SJCRH30 (cell line): ENCODE results near the gene SIGLEC9. TPM values are rescaled to one million over a fixed set of nuclear protein-coding genes. Genes with fewer than 3 reads are reported as not detected.

Experiments
- DNase-seq, 2 experiments: peaks; one replicate each; pipeline ENCODE4 v3.0.0-alpha.2; 2015 to 2020
- H3K27ac ChIP-seq: fragments of 250-450 bp; sonication (Bioruptor Pico); 2 replicates; pipeline ENCODE4 v1.5.1; 2020; ENCODE audit warnings: mild to moderate bottlenecking, moderate library complexity
- H3K27me3 ChIP-seq: fragments of 250-450 bp; sonication (Bioruptor Pico); 2 replicates; pipeline ENCODE4 v1.5.1; 2020; ENCODE audit warnings: mild to moderate bottlenecking, moderate library complexity
- H3K36me3 ChIP-seq: fragments of 250-450 bp; sonication (Bioruptor Pico); 2 replicates; pipeline ENCODE4 v1.5.1; 2020; ENCODE audit warnings: mild to moderate bottlenecking, moderate library complexity
- H3K4me1 ChIP-seq: fragments of 250-450 bp; sonication (Bioruptor Pico); 2 replicates; pipeline ENCODE4 v1.5.1; 2020; ENCODE audit warnings: mild to moderate bottlenecking, moderate library complexity
- H3K4me3 ChIP-seq: fragments of 250-450 bp; sonication (Bioruptor Pico); 2 replicates; pipeline ENCODE4 v1.5.1; 2020; ENCODE audit warnings: mild to moderate bottlenecking, moderate library complexity
- H3K9me3 ChIP-seq: fragments of 250-450 bp; sonication (Bioruptor Pico); replicated peaks from 2 replicates; pipeline ENCODE4 v1.5.1; 2020; ENCODE audit warnings: mild to moderate bottlenecking, moderate library complexity
- total RNA-seq: library from RNA; depleted of rRNA; stranded (reverse); fragments of >200 nt; shearing (Covaris generic); gene quantifications from 2 replicates; pipeline ENCODE4 v1.2.3, GENCODE V29; 2014

SIGLEC9 gene
- total RNA-seq, 1 experiment from 2014 or later = not detected

DNA sequence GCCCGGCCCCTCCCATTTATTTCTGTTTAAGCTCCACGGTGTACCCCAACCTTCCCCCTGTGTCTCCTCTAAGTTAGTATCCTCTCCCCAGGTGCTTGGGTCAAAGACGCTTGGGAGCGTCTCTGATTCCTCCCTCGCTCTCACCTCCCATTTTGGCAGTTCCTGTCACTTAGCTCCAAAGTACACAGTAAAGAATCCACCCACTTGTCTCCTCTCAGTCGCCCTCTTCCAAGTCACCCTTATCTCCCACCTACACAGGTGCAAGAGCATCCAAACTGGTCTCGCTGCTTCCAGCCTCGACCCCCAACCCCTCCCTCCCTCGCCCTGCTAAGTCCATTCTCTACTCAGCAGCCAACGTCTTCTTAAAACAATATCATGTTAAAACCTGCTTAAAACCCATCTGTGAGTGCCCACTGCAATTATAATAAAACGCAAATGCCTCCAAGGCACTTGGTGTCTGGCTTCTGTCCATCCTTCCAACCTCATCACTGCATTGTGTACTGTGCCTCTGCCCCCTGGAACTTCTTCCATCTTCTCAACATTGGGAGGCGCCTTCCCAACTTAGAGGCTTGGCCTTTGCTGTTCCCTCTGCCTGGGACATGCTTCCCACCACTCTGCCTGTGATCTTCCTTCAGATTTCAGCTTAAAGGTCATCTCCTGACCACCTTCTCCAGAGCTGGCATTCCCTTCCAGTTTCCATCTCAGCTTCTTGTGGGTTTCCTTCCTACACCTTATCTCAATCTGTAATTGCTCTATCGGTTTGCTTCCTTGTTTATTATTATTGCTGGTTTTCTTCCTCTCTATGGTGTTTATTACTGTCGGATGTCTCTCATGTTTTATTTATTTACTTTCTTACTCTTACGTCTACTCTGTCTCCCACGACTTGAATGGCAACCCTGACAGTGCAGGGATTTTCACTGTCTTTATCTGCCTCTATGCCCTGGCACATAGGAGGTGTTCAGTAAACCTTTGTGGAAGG, 32.5 kb upstream of the SIGLEC9 start:
- no peak for DNase-seq
- Histone ChIP-seq H3K27ac (no peak overlapping the region), H3K4me3 (no peak overlapping the region), H3K9me3 (no peaks in the 10 kb centered on the region), H3K4me1 (no peaks in the 10 kb centered on the region), H3K27me3 (no peaks in the 10 kb centered on the region), H3K36me3 (no peaks in the 10 kb centered on the region)

DNA sequence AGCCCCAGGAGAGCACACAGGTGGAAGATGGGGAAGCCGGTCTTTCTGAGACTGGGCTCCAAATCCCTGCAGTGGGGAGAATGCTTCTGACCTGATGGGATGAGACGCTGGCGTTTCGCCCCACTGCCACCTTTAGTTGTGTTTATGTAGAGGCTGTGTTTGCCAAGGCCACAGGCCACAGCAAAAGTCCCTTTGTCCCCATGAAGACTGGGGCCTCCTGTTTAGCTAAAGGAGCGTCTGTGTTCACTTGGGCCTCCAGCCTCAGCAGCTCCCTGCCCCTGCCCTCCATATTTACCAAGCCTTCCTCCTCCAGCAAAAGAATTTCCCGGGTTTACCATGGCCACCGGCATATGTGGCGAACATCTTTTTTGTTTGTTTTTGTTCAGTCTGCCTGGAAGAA, 31.6 kb upstream of the SIGLEC9 start:
- no peaks in the 10 kb centered on the region for H3K9me3 ChIP-seq
- no peaks in the 10 kb centered on the region for H3K4me1 ChIP-seq
- H3K36me3 ChIP-seq = no peaks in the 10 kb centered on the region
- no peak for DNase-seq
- no peak overlapping the region for H3K27ac ChIP-seq
- no peak overlapping the region for H3K4me3 ChIP-seq
- H3K27me3 ChIP-seq = no peaks in the 10 kb centered on the region

DNA sequence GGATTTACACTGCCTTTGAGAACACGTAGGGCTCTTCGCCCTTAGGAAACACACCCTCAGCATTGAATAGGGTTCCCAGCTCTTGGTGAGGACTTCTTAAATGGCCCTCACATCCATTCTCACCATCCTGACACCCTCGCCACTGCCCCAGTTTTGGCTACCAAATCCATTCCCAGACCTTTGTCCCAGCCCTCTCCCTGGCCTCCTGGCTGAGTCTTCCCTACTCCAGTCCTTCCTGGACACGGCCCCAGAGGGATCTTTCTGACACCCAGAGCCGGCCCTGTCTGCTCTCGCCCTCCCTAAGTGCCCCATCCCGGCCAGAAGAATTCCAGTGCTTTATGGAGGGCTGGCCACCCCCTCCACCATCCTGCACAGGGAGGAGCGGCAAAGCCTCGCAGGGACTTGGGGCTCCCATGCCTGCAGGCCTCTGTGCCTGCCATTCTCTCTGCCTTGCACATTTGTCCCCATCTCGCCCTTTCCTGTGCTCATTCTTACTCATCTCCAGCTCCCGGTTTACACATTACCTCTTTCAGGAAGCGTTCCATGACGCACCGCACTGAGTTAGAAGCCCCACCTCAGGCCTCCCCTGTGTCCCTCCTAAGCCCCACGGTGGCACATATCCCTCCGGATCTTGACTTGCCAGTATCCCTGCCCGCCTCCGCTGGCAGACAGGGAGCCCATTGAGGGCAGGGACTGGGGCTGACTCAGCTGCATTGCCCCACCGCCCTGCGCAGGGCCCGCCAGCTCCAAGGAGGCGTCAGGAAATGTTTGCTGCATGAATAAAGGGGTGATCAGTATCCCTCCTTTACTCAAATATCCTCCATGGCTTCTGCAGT, 31.0 kb upstream of the SIGLEC9 start:
- Histone ChIP-seq H3K4me3 (no peak overlapping the region), H3K27me3 (no peaks in the 10 kb centered on the region), H3K36me3 (no peaks in the 10 kb centered on the region), H3K27ac (no peak overlapping the region), H3K4me1 (no peaks in the 10 kb centered on the region), H3K9me3 (no peaks in the 10 kb centered on the region)
- no peak for DNase-seq

DNA sequence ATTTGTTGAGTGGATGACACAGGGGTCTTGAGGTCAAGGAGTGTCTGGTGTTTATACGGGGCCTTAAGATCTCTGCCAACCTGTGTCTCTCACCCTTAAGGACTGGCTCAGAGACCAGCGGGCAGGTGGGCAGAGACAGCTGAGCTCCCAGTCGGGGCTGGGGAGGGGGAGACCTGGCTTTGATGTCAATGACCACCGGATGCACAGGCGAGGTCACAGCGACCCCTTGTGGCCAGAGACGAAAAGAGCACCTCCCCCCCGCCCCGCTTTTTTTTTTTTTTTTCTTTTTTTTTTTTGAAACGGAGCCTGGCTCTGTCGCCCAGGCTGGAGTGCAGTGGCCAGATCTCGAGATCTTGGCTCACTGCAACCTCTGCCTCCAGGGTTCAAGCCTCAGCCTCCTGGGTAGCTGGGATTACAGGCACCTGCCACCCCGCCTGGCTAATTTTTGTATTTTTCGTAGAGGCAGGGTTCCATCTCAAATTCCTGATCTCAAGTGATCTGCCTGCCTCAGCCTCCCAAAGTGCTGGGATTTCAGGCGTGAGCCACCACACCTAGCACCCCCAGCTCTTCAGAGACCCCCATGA, 29.9 kb upstream of the SIGLEC9 start:
- no peaks in the 10 kb centered on the region for H3K4me1 ChIP-seq
- no peaks in the 10 kb centered on the region for H3K9me3 ChIP-seq
- peaks cover 2% of the 10 kb centered on the region; the same call in 1 of the 2 replicates for H3K36me3 ChIP-seq
- DNase-seq = peak; percentile 39 to 65
- H3K27ac ChIP-seq = no peak overlapping the region
- H3K27me3 ChIP-seq = no peaks in the 10 kb centered on the region
- H3K4me3 ChIP-seq = no peak overlapping the region

DNA sequence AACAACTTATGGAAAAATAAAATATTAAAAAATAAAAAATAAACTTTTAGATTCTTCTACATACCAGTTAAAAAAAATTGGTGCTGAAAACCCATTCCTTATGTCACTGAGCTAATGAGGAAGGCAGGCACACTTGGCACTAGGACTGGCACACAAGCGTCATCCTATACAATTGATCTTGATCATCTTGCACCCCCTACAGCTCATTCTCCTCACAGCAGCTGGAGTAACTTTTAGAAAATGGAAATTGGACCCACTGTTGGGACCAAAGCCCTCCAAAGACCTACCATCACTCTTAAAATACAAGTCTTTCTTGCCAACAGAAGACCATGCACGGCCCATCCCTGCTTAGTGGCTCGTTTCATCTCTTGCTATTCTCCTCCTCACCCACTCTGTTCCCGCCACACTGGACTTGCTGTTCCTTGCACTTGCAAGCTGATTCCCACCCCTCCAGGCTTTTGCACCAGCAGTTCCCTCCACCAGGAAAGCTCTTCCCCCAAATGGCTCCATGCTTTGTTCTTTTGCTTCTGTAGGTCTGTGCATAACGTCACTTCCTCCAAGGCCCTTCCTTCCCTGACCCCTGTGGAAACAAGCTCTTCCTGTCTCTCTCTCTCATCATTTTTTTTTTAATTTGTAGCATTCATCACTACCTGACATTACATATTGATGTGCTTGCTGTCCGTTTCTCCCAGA, 28.1 kb upstream of the SIGLEC9 start:
- Histone ChIP-seq H3K27ac (no peak overlapping the region), H3K36me3 (peaks cover 6% of the 10 kb centered on the region; the same call in 1 of the 2 replicates), H3K4me1 (no peaks in the 10 kb centered on the region), H3K27me3 (no peaks in the 10 kb centered on the region), H3K4me3 (no peak overlapping the region), H3K9me3 (no peaks in the 10 kb centered on the region)
- peak in 1 of 2 experiments; percentile 9 for DNase-seq

DNA sequence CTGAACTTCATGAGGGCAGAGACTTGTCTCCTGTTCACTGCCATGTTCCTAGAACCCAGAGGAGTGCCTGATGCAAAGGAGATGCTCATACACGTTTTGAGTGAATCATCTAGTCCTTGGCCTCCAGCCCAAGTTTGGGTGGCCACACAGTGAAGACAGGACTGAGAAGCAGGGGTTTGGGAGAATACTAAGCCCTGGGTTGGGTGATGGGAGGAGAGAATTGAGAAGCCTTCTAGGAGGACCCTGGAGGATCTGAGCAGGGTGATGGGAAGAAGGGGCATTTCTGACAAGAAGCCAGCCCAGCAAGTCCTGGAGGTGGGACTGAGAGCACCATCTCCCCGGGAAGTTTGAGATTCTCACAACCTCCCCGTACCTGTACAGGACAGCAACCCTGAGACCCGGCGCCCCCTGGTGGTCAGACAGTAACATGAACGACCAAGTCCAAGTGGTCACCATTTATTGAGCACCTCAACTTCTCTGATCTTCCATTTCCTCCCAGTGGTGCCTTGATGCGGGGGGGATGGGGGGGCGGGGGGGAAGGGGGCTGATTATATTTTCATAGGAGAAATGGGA, 27.5 kb upstream of the SIGLEC9 start:
- H3K27ac ChIP-seq = no peak overlapping the region
- peaks cover 6% of the 10 kb centered on the region; the same call in 1 of the 2 replicates for H3K36me3 ChIP-seq
- H3K27me3 ChIP-seq = no peaks in the 10 kb centered on the region
- H3K9me3 ChIP-seq = no peaks in the 10 kb centered on the region
- H3K4me1 ChIP-seq = no peaks in the 10 kb centered on the region
- peak; percentile 48 to 63 for DNase-seq
- H3K4me3 ChIP-seq = no peak overlapping the region

DNA sequence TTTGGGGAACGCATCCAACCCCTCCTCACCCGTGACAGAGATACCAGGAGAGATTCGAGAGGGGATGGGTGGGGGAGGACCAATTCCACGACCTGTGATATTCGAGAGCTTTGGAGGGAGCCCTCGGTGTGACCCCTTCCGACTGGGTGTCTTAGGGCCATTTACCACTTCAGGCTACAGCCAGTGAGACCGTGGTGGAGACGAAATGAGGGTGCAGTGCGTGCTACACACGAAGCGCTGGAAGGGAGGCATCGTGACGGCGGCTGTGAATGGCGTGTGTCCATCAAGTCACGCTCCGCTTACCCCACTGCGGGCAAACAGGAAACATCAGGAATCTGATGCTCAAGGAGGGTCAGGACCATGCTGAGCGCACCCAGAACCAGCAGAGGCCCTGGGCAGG, 26.9 kb upstream of the SIGLEC9 start:
- H3K9me3 ChIP-seq = no peaks in the 10 kb centered on the region
- no peak overlapping the region for H3K4me3 ChIP-seq
- H3K27ac ChIP-seq = no peak overlapping the region
- H3K36me3 ChIP-seq = peaks cover 7% of the 10 kb centered on the region; the same call in 1 of the 2 replicates
- no peak for DNase-seq
- no peaks in the 10 kb centered on the region for H3K4me1 ChIP-seq
- no peaks in the 10 kb centered on the region for H3K27me3 ChIP-seq

DNA sequence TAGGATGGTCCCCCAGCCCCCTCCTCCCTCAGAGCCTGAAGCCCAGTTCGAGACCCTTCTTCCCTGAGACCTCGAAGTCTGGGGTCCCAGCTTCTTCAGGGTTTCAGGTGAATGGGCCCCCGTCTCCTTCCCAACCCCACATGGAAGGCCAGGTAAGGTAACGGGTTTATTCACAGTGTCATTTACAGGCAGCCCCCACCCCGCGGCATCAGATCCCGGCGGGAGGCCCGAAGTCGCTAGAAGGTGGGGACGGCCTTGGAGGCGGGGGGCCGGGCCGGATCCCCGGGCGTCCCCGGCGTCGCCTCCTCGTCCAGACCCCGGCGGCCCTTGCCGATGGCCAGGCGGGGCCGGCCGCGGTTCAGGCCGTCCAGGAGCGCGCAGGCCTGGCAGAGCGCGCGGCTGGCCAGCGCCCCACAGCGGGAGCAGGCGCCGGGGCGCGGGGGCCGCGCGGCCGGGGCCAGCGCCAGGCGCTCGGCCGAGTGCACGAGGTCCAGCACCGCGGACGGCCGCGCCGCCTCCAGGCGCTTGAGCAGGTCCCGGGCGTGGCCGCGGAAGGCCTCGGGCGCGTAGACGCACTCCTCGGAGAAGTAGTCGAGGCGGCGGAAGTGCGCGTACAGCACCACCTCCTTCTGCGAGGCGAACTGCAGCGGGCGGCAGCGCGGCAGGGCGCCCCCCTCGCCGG, 26.2 kb upstream of the SIGLEC9 start:
- no peaks in the 10 kb centered on the region for H3K9me3 ChIP-seq
- no peak overlapping the region for H3K27ac ChIP-seq
- H3K36me3 ChIP-seq = peaks cover 11% of the 10 kb centered on the region; the same call in 1 of the 2 replicates
- no peaks in the 10 kb centered on the region for H3K27me3 ChIP-seq
- DNase-seq = no peak
- no peaks in the 10 kb centered on the region for H3K4me1 ChIP-seq
- H3K4me3 ChIP-seq = no peak overlapping the region

DNA sequence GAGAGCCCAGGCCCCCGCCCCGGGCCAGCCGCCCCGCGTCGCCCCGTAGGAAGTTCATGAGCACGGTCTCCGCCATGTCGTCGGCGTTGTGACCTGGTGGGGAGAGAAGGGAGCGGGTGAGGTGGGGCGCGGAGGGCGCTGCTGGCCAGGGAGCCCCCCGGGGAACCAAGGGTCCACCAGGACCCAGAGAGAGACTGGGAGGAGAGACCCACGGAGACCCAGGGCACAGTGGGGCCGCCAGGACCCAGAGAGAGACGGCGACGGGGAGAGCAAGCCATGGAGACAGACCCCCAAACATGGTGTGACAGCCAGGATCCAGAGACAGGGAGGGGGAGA, 25.7 kb upstream of the SIGLEC9 start:
- H3K4me3 ChIP-seq = no peak overlapping the region
- no peaks in the 10 kb centered on the region for H3K9me3 ChIP-seq
- H3K36me3 ChIP-seq = peaks cover 11% of the 10 kb centered on the region; the same call in 1 of the 2 replicates
- no peak for DNase-seq
- H3K27ac ChIP-seq = no peak overlapping the region
- no peaks in the 10 kb centered on the region for H3K4me1 ChIP-seq
- no peaks in the 10 kb centered on the region for H3K27me3 ChIP-seq

DNA sequence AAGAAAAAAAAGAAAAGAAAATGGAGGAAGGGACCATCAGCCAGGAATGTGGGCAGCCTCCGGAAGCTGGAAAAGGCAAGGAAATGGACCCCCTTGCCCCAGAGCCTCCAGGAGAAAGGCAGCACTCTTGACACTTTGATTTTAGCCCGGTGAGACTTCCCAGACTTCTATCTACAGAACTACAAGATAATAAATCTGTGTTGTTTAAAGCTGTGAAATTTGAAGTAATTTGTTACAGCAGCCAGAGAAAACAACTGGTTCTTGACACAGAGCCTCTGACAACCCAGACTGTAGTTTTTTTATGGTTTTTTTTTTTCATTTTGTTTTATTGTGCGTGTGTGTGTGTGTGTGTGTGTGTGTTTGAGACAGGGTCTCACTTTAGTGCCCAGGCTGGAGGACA, 24.1 kb upstream of the SIGLEC9 start:
- Histone ChIP-seq H3K4me3 (no peak overlapping the region), H3K27me3 (no peaks in the 10 kb centered on the region), H3K36me3 (peaks cover 11% of the 10 kb centered on the region; the same call in 1 of the 2 replicates), H3K9me3 (no peaks in the 10 kb centered on the region), H3K27ac (no peak overlapping the region), H3K4me1 (no peaks in the 10 kb centered on the region)
- no peak for DNase-seq

DNA sequence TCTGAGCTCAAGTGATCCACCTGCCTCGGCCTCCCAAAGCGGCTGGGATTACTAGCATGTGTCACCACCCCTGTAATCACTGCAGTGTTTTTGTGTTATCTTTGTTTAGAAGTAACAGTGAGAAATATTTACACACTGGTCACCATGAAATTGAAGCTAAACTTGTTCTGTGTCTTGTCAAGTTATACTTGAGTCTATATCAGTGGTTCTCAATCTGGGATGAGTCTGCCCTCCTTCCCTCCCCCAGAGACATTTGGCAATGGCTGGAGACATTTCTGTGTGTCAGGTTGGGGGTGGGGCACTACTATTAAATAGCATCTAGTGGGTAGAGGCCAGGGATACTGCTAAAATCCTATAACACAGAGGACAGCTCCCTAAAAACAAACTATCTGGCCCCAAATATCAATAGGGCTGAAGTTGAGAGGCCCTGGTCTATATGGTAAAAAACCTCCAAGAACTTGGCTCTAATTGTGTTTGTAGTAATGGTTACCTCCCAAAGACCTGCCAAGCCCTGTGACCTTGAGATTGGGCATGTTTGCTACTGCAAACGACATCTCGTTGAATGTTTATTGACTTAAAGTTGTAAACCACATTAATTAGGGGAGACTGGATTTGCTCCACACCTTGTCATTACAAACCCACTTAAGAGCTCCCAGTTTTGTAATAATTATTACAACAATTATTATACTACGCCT, 23.4 kb upstream of the SIGLEC9 start:
- Histone ChIP-seq H3K36me3 (peaks cover 11% of the 10 kb centered on the region; the same call in 1 of the 2 replicates), H3K9me3 (no peaks in the 10 kb centered on the region), H3K27me3 (no peaks in the 10 kb centered on the region), H3K4me3 (no peak overlapping the region), H3K4me1 (no peaks in the 10 kb centered on the region), H3K27ac (no peak overlapping the region)
- DNase-seq = no peak

DNA sequence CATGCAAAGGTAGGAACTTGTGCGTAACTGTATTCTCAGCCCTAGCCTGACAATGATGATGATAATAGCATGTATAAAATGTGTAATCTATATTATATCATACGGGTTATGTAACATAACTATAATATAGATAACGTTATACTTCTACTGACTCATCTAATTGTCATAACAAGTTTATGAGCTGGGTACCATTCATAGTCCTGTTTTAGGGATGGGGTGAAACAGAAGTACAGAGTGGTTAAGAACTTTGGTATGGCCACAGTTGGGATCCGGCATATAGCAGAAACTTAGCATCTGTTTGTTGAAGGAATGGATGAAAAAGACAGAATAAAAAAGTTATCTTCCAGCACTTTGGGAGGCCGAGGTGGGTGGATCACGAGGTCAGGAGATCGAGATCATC, 21.7 kb upstream of the SIGLEC9 start:
- Histone ChIP-seq H3K4me3 (no peak overlapping the region), H3K9me3 (no peaks in the 10 kb centered on the region), H3K36me3 (peaks cover 11% of the 10 kb centered on the region; the same call in 1 of the 2 replicates), H3K27ac (no peak overlapping the region), H3K27me3 (no peaks in the 10 kb centered on the region), H3K4me1 (no peaks in the 10 kb centered on the region)
- no peak for DNase-seq

DNA sequence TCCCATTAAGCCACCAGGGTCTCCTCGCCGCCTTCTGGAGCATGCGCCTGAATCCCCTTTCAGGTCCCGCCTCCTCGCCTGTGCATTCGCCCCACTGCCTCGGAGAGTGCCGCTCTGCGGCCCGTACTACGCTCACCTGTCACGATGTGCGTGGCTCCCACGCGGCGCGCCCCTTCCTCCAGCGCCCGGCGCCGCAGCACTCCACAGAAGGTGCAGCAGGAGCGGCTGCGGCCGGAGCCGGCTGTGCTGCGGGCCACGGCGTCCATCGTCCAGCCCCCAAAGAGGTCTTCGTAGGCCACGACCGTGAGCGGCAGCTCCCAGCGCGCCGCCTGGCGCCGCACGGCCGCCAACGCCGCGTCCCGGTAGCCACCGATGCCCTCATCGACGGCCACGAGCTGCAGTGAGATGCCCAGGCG, 20.8 kb upstream of the SIGLEC9 start:
- Histone ChIP-seq H3K36me3 (peaks cover 11% of the 10 kb centered on the region; the same call in 1 of the 2 replicates), H3K4me1 (no peaks in the 10 kb centered on the region), H3K27ac (no peak overlapping the region), H3K27me3 (no peaks in the 10 kb centered on the region), H3K9me3 (no peaks in the 10 kb centered on the region), H3K4me3 (no peak overlapping the region)
- DNase-seq = no peak
